Breast epithelium (tissue), 3 donors: ENCODE data around the gene ZNF687.

Source experiments
- CTCF ChIP-seq, 3 donors: fragments of 450-650 bp; IDR thresholded peaks; one replicate each; pipeline ENCODE4 v1.5.1; 2016 to 2017; ENCODE audit warnings: antibody characterized with exemption in 3 of 3, mild to moderate bottlenecking in 3 of 3, moderate library complexity in 3 of 3
- POLR2A ChIP-seq: fragments of 450-650 bp; IDR thresholded peaks from one replicate; pipeline ENCODE4 v1.6.1; 2016; ENCODE audit warnings: antibody characterized with exemption, mild to moderate bottlenecking, moderate library complexity

GRCh38 chr1:151273924-151274466, 8.1 kb upstream of the ZNF687 start:
- TF ChIP-seq POLR2A, result no peak
- TF ChIP-seq CTCF (IDR thresholded peaks at IDR 0.05), result no peak
